Breast epithelium (tissue), 4 donors: ENCODE data around the gene RABGAP1L. TPM values are rescaled to one million over a fixed set of nuclear protein-coding genes. Genes with fewer than 3 reads are reported as not detected.
"Not testable (repeated sequence)": the region's sequence is repeated elsewhere in the genome, so short reads cannot be mapped to it uniquely, and the experiment has no call there.

ENCODE experiments used
- DNase-seq, 2 donors: peaks; one replicate each; pipeline ENCODE4 v3.0.0-alpha.2; 2019; ENCODE audit warnings: low spot score in 2 of 2
- H3K27ac ChIP-seq, 2 donors: fragments of 200-600 bp; sonication (generic) in 1 of 2; one replicate each; pipeline ENCODE4 v1.5.1; 2016 to 2019; ENCODE audit warnings: mild to moderate bottlenecking in 1 of 2
- H3K27me3 ChIP-seq, 2 donors: fragments of 200-600 bp; sonication (generic) in 1 of 2; one replicate each; pipeline versions ENCODE4 v1.5.1 to v1.6.0; 2017 to 2019; ENCODE audit warnings: control low read depth in 1 of 2, mild to moderate bottlenecking in 1 of 2
- H3K36me3 ChIP-seq: fragments of 200-600 bp; one replicate; pipeline ENCODE4 v1.5.1; 2019
- H3K4me1 ChIP-seq, 2 donors: fragments of 200-600 bp; sonication (generic); one replicate each; pipeline ENCODE4 v1.5.1; 2016 to 2019; ENCODE audit warnings: control low read depth in 1 of 2
- H3K4me3 ChIP-seq, 3 donors: fragments of 200-600 bp; sonication (generic); 1 replicate in 2 of 3; 2 replicates in 1 of 3; pipeline ENCODE4 v1.5.1; 2016 to 2019; ENCODE audit warnings: mild to moderate bottlenecking in 3 of 3, moderate library complexity in 2 of 3
- H3K9me3 ChIP-seq, 2 donors: fragments of 200-600 bp; sonication (generic) in 1 of 2; one replicate each; pipeline ENCODE4 v1.5.1; 2016 to 2019; ENCODE audit warnings: control low read depth in 1 of 2
- POLR2A ChIP-seq: fragments of 450-650 bp; IDR thresholded peaks from one replicate; pipeline ENCODE4 v1.6.1; 2016; ENCODE audit warnings: antibody characterized with exemption, mild to moderate bottlenecking, moderate library complexity
- POLR2AphosphoS5 ChIP-seq, 3 donors: sonication (generic); formaldehyde crosslinking; IDR thresholded peaks; one replicate each; pipeline ENCODE4 v1.6.1; 2017; ENCODE audit warnings: antibody characterized with exemption in 3 of 3
- intact Hi-C: fragments of 100-400 bp; cut with DNase I; formaldehyde crosslinking; loops from one replicate; pipeline ENCODE4 v1.15.1; 2023; ENCODE audit warnings: low total_unique reads
- total RNA-seq, 3 donors: library from RNA; depleted of rRNA; stranded (reverse); fragments of >200 nt; gene quantifications; one replicate each; pipeline ENCODE4 v1.1.0, GENCODE V29; 2016
- TF ChIP-seq, protein P1 (sequence below), 3 donors: fragments of 450-650 bp; IDR thresholded peaks; one replicate each; pipeline ENCODE4 v1.5.1; 2016 to 2017; ENCODE audit warnings: antibody characterized with exemption in 3 of 3, mild to moderate bottlenecking in 3 of 3, moderate library complexity in 3 of 3

RABGAP1L gene
- total RNA-seq, 3 donors from 2014 or later, result 41.3 to 83.7 (median 49.5) TPM

DNA sequence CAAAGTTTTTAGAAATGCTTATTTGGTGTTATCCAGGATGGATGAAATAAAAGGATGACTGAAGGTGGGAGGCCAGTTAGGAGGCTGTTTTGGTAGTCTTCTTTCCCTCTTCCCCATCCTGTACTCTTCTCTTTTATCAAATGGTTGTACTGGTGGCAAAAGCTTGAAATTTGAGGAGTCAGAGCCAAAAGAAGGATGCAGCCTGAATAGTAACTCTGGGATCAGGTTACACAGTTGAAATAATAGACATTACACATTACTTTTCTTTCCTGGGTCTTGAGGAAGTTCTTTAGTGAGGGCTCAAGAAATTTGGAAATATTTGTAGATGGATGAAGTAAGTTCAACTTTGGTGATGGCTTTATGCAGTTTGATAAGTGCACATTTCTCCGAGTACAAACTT lies 397.1 kb downstream of the RABGAP1L start:
- TF ChIP-seq POLR2A, result no peak

DNA sequence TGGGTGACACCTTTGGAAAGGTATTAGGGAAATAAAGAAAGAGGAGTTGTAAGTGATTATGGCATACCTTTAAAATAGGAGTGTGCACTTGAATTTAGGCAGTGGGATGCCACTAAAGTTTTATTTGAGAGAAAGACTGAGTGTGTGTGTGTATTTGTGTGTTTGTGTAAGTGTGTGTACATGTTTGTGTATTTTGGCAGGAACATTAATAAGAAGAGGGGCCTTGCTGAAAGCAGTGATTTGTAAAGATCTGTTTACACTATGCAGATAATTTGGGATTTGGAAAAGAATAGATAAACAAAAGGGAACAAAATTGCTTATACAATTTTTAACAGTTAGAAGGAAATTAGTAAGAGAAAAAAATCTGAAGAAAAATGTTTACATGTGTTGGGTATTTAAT lies 409.2 kb downstream of the RABGAP1L start:
- Histone ChIP-seq H3K9me3 (peaks cover 0 to 4% of the 10 kb centered on the region in 2 donors), H3K4me3 (no peak overlapping the region), H3K4me1 (no peaks in the 10 kb centered on the region), H3K27ac (no peak overlapping the region), H3K27me3 (no peaks in the 10 kb centered on the region), H3K36me3 (no peaks in the 10 kb centered on the region)
- TF ChIP-seq POLR2AphosphoS5 (IDR thresholded peaks at IDR 0.05), result no peak
- TF ChIP-seq, protein P1, sequence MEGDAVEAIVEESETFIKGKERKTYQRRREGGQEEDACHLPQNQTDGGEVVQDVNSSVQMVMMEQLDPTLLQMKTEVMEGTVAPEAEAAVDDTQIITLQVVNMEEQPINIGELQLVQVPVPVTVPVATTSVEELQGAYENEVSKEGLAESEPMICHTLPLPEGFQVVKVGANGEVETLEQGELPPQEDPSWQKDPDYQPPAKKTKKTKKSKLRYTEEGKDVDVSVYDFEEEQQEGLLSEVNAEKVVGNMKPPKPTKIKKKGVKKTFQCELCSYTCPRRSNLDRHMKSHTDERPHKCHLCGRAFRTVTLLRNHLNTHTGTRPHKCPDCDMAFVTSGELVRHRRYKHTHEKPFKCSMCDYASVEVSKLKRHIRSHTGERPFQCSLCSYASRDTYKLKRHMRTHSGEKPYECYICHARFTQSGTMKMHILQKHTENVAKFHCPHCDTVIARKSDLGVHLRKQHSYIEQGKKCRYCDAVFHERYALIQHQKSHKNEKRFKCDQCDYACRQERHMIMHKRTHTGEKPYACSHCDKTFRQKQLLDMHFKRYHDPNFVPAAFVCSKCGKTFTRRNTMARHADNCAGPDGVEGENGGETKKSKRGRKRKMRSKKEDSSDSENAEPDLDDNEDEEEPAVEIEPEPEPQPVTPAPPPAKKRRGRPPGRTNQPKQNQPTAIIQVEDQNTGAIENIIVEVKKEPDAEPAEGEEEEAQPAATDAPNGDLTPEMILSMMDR (IDR thresholded peaks at IDR 0.05), result no peak
- no peak for TF ChIP-seq POLR2A
- DNase-seq, result no peak
- intact Hi-C loops, result no loop called here

More for the DNA sequence above, 397.1 kb downstream of the RABGAP1L start:
- H3K27me3 ChIP-seq, result no peaks in the 10 kb centered on the region
- H3K4me1 ChIP-seq, result no peaks in the 10 kb centered on the region
- H3K4me3 ChIP-seq, result no peak overlapping the region
- no peak overlapping the region for H3K27ac ChIP-seq
- H3K36me3 ChIP-seq, result no peaks in the 10 kb centered on the region
- peaks cover 2 to 4% of the 10 kb centered on the region in 2 donors for H3K9me3 ChIP-seq
- intact Hi-C loops, result loop anchor here (5.0 kb wide), 1 partner anchor 354 kb away; no protein-coding TSS in a partner anchor
- no peak for DNase-seq

DNA sequence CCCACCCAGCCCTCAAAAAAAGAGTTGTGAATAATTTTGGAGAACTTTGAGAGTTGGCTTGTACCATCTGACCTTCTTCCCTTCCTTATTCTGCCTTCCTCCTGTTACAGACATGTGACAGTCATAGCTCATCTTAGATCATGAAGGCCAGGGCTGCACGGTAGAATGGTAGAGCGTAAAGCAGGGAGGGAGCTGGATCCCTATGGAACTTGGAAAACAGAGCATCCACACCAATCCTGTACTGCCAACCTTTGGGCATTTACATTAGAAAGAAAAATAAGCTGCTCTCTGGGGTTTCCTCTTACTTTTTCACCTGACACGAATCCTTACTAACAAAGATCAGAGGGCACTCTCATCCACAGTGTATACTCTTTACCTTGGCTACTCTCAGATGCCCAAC lies 409.9 kb downstream of the RABGAP1L start:
- peaks cover 0 to 4% of the 10 kb centered on the region in 2 donors for H3K9me3 ChIP-seq
- no peak overlapping the region for H3K27ac ChIP-seq
- H3K4me1 ChIP-seq, result no peaks in the 10 kb centered on the region
- no peak for TF ChIP-seq POLR2AphosphoS5 (IDR thresholded peaks at IDR 0.05)
- no peak for TF ChIP-seq POLR2A
- TF ChIP-seq, protein P1 (IDR thresholded peaks at IDR 0.05), result no peak
- no peak for DNase-seq
- H3K4me3 ChIP-seq, result no peak overlapping the region
- no peaks in the 10 kb centered on the region for H3K27me3 ChIP-seq
- no peaks in the 10 kb centered on the region for H3K36me3 ChIP-seq
- intact Hi-C loops, result no loop called here

DNA sequence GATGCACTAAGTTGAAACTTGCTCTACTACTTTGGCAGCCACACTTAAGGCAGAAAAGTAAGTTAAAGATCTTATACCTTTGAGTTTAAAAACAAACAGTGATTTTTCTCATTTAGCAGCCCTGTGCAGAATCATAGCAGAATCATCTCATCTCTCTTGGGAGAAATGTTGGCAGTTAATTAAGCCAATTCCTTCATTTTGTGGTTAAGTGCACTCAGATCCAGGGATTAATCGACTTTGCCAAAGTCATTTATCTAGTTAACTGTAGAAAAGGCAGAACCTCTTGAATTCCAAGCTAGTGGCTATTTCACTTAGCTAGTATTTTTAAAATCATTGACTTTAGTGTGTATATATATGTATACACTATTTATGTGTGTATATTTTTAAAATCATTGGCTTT lies 413.5 kb downstream of the RABGAP1L start:
- TF ChIP-seq, protein P1 (IDR thresholded peaks at IDR 0.05), result no peak
- TF ChIP-seq POLR2A (no peak), POLR2AphosphoS5 (IDR thresholded peaks at IDR 0.05) (no peak)
- no peaks in the 10 kb centered on the region for H3K27me3 ChIP-seq
- no peak for DNase-seq
- peaks cover 11 to 19% of the 10 kb centered on the region in 2 donors for H3K9me3 ChIP-seq
- no peak overlapping the region for H3K27ac ChIP-seq
- H3K36me3 ChIP-seq, result no peaks in the 10 kb centered on the region
- H3K4me3 ChIP-seq, result no peak overlapping the region
- intact Hi-C loops, result loop anchor here (2.0 kb wide), 1 partner anchor 36 kb away; no protein-coding TSS in a partner anchor
- no peaks in the 10 kb centered on the region for H3K4me1 ChIP-seq

DNA sequence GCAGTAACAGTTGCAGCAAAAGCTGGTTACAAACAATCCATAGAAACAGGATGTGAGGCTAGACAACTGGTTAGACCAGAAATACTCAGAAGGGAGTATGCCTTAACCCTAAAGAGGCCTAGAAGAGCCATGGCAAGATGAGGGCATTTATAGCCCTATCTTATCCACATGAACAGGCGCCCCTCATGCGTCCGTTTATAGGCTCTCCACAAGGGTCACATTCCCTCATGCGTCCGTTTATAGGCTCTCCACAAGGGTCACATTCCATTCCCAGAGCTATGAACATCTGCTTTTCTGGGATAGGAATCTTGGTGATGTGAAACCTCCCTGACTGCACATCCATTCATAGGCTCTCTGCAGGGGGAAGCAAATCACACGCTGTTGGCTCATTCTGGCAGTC lies 416.8 kb downstream of the RABGAP1L start:
- peaks cover 11 to 19% of the 10 kb centered on the region in 2 donors for H3K9me3 ChIP-seq
- H3K27ac ChIP-seq, H3K4me1 ChIP-seq, H3K4me3 ChIP-seq, DNase-seq, intact Hi-C loops, H3K36me3 ChIP-seq, H3K27me3 ChIP-seq: not testable (repeated sequence)

DNA sequence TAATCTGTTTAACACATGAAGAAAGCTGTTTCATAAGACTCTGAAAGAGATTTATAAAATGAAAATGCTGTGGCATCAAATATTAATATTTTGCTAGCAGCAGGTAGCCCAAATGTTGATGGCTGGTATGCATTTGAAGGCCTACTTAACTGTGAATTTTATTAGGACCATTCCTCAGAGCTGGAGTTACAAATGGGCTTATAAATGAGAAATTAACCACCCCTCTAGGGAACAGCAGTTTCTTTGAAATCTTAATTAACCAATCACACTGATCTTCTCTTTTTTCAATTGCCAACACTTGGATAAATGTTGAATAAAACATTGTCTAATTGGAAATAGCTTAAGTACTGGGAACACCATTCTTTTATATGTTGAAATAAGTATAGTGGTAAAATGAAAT lies 418.4 kb downstream of the RABGAP1L start:
- no peak for DNase-seq
- Histone ChIP-seq H3K4me1 (no peaks in the 10 kb centered on the region), H3K9me3 (peaks cover 11 to 15% of the 10 kb centered on the region in 2 donors), H3K27me3 (no peaks in the 10 kb centered on the region), H3K36me3 (no peaks in the 10 kb centered on the region), H3K27ac (no peak overlapping the region), H3K4me3 (no peak overlapping the region)
- TF ChIP-seq POLR2A, result no peak
- TF ChIP-seq POLR2AphosphoS5 (IDR thresholded peaks at IDR 0.05), result no peak
- TF ChIP-seq, protein P1 (IDR thresholded peaks at IDR 0.05), result no peak
- intact Hi-C loops, result no loop called here
